H1 (cell line): ENCODE data around the gene UBR1.

Experiments used
- JUND ChIP-seq: IDR thresholded peaks from 2 replicates; pipeline ENCODE4 v1.6.1; 2011; ENCODE audit warnings: mild to moderate bottlenecking, improper control_type of control experiment, low read length
- TBP ChIP-seq: IDR thresholded peaks from 2 replicates; pipeline ENCODE4 v1.6.1; 2011; ENCODE audit warnings: low read depth, low read length, improper control_type of control experiment
- USF2 ChIP-seq: IDR thresholded peaks from 2 replicates; pipeline ENCODE4 v1.6.1; 2011; ENCODE audit warnings: low read length, improper control_type of control experiment
- TF ChIP-seq, protein P1 (sequence below): IDR thresholded peaks from 2 replicates; pipeline ENCODE4 v1.6.1; 2012; ENCODE audit warnings: inconsistent platforms
- TF ChIP-seq, protein P2 (sequence below), 3 experiments: IDR thresholded peaks; 1 replicate in 2 of 3; 2 replicates in 1 of 3; pipeline versions ENCODE4 v1.5.1 to v1.6.1; 2011; ENCODE audit warnings: low read length in 3 of 3, mild to moderate bottlenecking in 3 of 3, inconsistent platforms in 2 of 3, low read depth in 1 of 3, moderate library complexity in 1 of 3; ENCODE audit not compliant: insufficient read depth in 1 of 3; ENCODE audit errors: control extremely low read depth in 1 of 3

DNA sequence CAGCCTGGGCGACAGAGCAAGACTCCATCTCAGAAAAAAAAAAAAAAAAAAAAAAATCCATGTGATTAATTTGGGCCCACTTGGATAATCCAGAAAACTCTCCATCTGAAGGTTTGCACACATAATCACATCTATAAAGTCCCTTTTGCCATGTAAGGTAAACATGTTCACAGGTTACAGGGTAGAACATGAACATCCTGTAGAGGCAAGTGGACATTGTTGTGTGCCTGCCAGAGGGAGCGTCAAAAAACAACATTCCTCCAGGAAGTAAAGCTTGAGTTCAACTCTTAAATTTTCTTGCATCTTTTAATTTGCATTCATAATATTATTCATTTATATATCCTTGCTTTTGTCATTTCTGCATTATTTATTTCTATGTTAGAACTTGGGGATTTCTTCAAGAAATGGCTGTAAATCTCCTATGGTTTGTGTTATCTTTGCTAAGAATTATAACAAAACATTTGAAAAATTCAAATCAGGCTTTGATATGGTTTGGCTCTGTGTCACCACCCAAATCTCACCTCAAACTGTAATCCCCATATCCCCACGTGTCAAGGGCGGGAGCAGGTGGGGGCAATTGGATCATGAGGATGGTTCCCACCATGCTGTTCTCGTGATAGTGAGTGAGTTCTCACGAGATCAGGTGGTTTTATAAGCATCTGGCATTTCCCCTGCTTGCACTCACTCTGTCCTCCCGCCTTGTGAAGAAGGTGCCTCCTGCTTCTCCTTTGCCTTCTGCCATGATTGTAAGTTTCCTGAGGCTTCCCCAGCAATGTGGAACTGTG is 173.9 kb downstream of the UBR1 start:
- TF ChIP-seq, protein P1, sequence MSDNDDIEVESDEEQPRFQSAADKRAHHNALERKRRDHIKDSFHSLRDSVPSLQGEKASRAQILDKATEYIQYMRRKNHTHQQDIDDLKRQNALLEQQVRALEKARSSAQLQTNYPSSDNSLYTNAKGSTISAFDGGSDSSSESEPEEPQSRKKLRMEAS: no peak
- TF ChIP-seq TBP (no peak), USF2 (no peak), JUND (no peak)
- TF ChIP-seq, protein P2, sequence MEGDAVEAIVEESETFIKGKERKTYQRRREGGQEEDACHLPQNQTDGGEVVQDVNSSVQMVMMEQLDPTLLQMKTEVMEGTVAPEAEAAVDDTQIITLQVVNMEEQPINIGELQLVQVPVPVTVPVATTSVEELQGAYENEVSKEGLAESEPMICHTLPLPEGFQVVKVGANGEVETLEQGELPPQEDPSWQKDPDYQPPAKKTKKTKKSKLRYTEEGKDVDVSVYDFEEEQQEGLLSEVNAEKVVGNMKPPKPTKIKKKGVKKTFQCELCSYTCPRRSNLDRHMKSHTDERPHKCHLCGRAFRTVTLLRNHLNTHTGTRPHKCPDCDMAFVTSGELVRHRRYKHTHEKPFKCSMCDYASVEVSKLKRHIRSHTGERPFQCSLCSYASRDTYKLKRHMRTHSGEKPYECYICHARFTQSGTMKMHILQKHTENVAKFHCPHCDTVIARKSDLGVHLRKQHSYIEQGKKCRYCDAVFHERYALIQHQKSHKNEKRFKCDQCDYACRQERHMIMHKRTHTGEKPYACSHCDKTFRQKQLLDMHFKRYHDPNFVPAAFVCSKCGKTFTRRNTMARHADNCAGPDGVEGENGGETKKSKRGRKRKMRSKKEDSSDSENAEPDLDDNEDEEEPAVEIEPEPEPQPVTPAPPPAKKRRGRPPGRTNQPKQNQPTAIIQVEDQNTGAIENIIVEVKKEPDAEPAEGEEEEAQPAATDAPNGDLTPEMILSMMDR (IDR thresholded peaks at IDR 0.05; ENCODE audit: control extremely low read depth in 1 of 3, insufficient read depth in 1 of 3, low read depth in 1 of 3, low read length in 3 of 3): no peak
